ENCODE data around the gene ASS1. TPM values are rescaled to one million over a fixed set of nuclear protein-coding genes. Genes with fewer than 3 reads are reported as not detected.

Gene ASS1
- total and polyA plus RNA-seq, 12 donors: 27.4 to 147 (median 53.3) TPM

DNA sequence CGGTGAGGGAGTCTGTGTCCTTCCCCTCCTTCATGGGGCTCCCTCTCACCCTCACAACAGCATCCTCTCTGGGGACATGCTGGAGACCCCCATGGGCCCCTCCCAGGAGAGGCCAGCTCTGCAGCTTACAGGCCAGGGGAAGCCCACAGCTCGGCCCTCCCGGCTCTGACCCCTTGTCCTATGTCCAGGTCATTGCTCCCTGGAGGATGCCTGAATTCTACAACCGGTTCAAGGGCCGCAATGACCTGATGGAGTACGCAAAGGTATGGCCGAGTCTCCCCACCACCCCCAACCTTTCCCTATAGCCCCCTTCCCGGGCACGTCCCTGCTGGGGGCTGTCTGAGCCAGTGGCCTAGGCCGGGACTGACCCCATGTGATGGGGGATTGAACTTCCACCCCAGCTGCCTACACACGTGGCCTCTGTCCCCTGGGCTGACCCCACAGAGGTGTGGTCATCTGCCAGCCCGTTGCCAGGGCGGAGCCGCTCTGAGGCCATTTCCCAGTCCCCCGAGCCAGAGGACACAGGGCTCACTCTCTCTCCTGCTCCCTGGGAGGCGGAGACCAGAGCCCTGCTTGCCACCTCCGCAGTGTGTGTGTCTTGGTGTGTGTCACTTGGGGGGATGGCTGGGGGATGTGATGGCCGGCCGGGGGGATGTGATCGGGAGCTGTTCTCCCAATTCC is 21.9 kb downstream of the ASS1 start:
- Histone ChIP-seq H3K4me3 (no peak overlapping the region), H3K9me3 (no peaks in the 10 kb centered on the region), H3K4me1 (no peaks in the 10 kb centered on the region), H3K27ac (no peak overlapping the region), H3K27me3 (peaks cover 0 to 33% (median 0%) of the 10 kb centered on the region in 7 donors), H3K36me3 (peaks cover 0 to 85% (median 5%) of the 10 kb centered on the region in 9 donors)
- peak in 2 of 8 donors; percentile 7 to 9 for ATAC-seq
- TF ChIP-seq, protein P1, sequence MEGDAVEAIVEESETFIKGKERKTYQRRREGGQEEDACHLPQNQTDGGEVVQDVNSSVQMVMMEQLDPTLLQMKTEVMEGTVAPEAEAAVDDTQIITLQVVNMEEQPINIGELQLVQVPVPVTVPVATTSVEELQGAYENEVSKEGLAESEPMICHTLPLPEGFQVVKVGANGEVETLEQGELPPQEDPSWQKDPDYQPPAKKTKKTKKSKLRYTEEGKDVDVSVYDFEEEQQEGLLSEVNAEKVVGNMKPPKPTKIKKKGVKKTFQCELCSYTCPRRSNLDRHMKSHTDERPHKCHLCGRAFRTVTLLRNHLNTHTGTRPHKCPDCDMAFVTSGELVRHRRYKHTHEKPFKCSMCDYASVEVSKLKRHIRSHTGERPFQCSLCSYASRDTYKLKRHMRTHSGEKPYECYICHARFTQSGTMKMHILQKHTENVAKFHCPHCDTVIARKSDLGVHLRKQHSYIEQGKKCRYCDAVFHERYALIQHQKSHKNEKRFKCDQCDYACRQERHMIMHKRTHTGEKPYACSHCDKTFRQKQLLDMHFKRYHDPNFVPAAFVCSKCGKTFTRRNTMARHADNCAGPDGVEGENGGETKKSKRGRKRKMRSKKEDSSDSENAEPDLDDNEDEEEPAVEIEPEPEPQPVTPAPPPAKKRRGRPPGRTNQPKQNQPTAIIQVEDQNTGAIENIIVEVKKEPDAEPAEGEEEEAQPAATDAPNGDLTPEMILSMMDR (IDR thresholded peaks at IDR 0.05): no peak
- no peak for DNase-seq
- intact Hi-C loops (cut with DNase I): loop anchor here in 1 of 10 donors (10.0 kb wide), 2 partner anchors 108 to 578 kb away; partner anchors contain the start of gene FUBP3
- 80 to 83% methylated on average over 20 of the region's 20 CpGs for WGBS, 2 donors

DNA sequence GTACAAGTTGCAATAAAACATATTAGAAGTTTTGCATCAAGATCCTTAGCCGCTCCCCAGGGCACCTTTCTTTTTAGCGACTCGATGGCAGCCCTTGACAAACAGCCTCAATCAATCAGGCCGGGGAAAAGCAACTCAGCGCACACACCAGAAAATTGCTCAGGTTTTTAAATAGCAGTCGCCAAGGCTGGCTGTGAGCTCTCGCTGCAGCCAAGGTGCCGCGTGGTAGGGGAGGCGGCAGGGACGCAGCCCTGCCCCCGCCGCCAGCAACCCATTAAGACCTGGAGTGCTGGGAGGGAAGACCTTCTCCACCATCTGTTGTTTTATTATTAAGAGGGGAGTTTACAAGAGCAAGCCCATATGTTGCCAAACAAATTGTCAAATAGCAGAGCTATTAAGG is 22.6 kb downstream of the ASS1 start:
- H3K27ac ChIP-seq: no peak overlapping the region
- intact Hi-C loops (cut with DNase I): loop anchor here in 1 of 10 donors (10.0 kb wide), 2 partner anchors 107 to 577 kb away; partner anchors contain the start of gene FUBP3
- H3K27me3 ChIP-seq: peaks cover 0 to 33% (median 0%) of the 10 kb centered on the region in 7 donors
- no peaks in the 10 kb centered on the region for H3K9me3 ChIP-seq
- H3K4me3 ChIP-seq: no peak overlapping the region
- H3K4me1 ChIP-seq: no peaks in the 10 kb centered on the region
- WGBS, 2 donors: 60 to 62% methylated on average over 13 of the region's 13 CpGs
- TF ChIP-seq, protein P1 (IDR thresholded peaks at IDR 0.05): no peak
- ATAC-seq (no peak), DNase-seq (no peak)
- H3K36me3 ChIP-seq: peaks cover 0 to 91% (median 5%) of the 10 kb centered on the region in 9 donors

DNA sequence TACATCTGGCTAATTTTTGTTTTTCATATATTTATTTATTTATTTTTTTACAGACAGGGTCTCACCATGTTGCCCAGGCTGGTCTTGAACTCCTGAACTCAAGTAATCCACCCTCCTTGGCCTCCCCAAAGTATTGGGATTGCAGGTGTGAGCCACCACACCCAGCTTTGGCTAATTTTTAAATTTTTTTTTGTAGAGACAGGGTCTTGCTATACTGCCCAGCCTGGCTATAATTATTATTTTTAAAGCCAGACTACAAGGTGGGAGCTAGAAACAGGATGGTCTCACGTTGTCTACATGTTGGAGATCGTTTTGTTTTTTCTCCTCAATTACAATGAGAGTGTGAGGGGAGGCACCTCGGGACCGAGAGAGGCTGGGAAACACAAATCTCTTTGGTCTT is 23.8 kb downstream of the ASS1 start:
- ATAC-seq (no peak), DNase-seq (no peak)
- H3K9me3 ChIP-seq: no peaks in the 10 kb centered on the region
- TF ChIP-seq, protein P1 (IDR thresholded peaks at IDR 0.05): no peak
- peaks cover 0 to 33% (median 0%) of the 10 kb centered on the region in 7 donors for H3K27me3 ChIP-seq
- H3K4me3 ChIP-seq: no peak overlapping the region
- no peak overlapping the region for H3K27ac ChIP-seq
- H3K36me3 ChIP-seq: peaks cover 0 to 87% (median 5%) of the 10 kb centered on the region in 9 donors
- intact Hi-C loops (cut with DNase I): loop anchor here in 1 of 10 donors (10.0 kb wide), 2 partner anchors 106 to 576 kb away; partner anchors contain the start of gene FUBP3
- WGBS, 2 donors: 80 to 87% methylated on average over 4 of the region's 4 CpGs
- H3K4me1 ChIP-seq: no peaks in the 10 kb centered on the region

DNA sequence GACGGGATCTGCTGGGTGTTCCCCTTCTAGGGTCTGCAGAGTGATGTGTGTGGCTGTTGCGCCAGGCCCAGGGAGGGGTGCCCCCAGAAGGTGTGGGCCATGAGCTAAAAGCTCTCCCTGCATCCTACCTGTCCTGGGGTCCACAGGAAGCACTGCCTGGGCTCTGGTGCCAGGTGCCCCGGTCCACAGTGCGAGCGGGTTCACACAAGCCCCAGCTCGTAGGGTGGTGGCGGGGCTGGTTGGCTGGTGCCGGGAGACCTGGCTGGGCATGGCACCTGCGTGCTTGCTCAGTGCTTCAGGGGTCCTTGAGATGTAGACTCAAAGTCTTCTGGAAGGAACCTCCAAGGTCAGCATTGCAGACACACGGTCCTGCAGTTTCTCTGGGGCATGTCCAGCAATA is 25.5 kb downstream of the ASS1 start:
- WGBS, 2 donors: 91 to 95% methylated on average over 10 of the region's 10 CpGs
- intact Hi-C loops (cut with DNase I): loop anchor here in 1 of 10 donors (10.0 kb wide), 1 partner anchor 55 kb away; no protein-coding TSS in a partner anchor
- peaks cover 0 to 33% (median 0%) of the 10 kb centered on the region in 7 donors for H3K27me3 ChIP-seq
- H3K36me3 ChIP-seq: peaks cover 0 to 76% (median 8%) of the 10 kb centered on the region in 9 donors
- H3K9me3 ChIP-seq: no peaks in the 10 kb centered on the region
- H3K4me3 ChIP-seq: no peak overlapping the region
- ATAC-seq: no peak
- TF ChIP-seq, protein P1 (IDR thresholded peaks at IDR 0.05): no peak
- DNase-seq: no peak
- no peak overlapping the region for H3K27ac ChIP-seq
- H3K4me1 ChIP-seq: no peaks in the 10 kb centered on the region
